NT2/D1 (cell line): ENCODE measurements around the gene FIGNL1.

Experiments used
- SUZ12 ChIP-seq: IDR thresholded peaks from 2 replicates; pipeline ENCODE4 v1.6.1; 2011; ENCODE audit not compliant: insufficient read length, insufficient read depth; ENCODE audit errors: extremely low read depth
- YY1 ChIP-seq: IDR thresholded peaks from 2 replicates; pipeline ENCODE4 v1.6.1; 2011; ENCODE audit not compliant: insufficient read length, insufficient read depth
- ZNF274 ChIP-seq: IDR thresholded peaks from 2 replicates; pipeline ENCODE4 v1.6.1; 2011; ENCODE audit warnings: mild to moderate bottlenecking, low read depth, low read length

DNA sequence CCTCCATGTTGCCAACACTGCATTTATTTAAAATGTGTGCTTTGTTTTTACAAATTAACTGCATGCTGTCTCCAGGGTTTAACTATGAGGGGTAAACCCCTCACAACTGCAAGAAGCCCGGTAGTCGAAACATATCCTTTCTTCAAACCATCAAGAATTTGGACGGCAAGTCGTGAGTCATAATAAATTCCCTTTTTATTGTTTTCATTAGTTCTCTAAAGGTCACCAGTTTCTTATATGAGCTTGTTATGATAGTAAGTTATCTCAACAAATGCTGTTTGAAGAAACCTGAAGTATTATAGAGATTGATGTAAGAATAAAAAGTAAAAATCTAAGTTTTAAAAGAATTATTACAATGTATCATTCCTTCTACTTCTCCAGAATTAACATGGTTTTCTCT is 12.2 kb upstream of the FIGNL1 start:
- TF ChIP-seq ZNF274 (no peak), YY1 (no peak), SUZ12 (no peak)
